Stimulated activated CD4-positive, alpha-beta T cell treated with anti-CD3 and anti-CD28 coated beads, Interleukin-1b, Interleukin-23, amount 100 ng/mL, for 48 hours (primary cell): ENCODE results near the gene SMIM35.
"Not testable (repeated sequence)": the region's sequence is repeated elsewhere in the genome, so short reads cannot be mapped to it uniquely, and the experiment has no call there.

Experiments used
- DNase-seq: peaks from one replicate; pipeline ENCODE4 v3.0.0-alpha.2; 2020

The SMIM35 gene

GRCh38 chr11:117978291-117978910 lies 108.4 kb downstream of the SMIM35 start:
- DNase-seq: not testable (repeated sequence)

GRCh38 chr11:117977612-117978264 lies 109.0 kb downstream of the SMIM35 start:
- not testable (repeated sequence) for DNase-seq

- no peak for DNase-seq
Measured at GRCh38 chr11:117977029-117977428, 109.7 kb downstream of the SMIM35 start.

GRCh38 chr11:117976445-117976844 lies 110.3 kb downstream of the SMIM35 start:
- no peak for DNase-seq

GRCh38 chr11:117973503-117973860 lies 113.3 kb downstream of the SMIM35 start:
- no peak for DNase-seq

- DNase-seq: no peak
Measured at GRCh38 chr11:117972629-117973502, 113.9 kb downstream of the SMIM35 start.

- no peak for DNase-seq
Measured at GRCh38 chr11:117972044-117972443, 114.7 kb downstream of the SMIM35 start.

GRCh38 chr11:117970400-117971024 lies 116.3 kb downstream of the SMIM35 start:
- DNase-seq: peak; percentile 44

GRCh38 chr11:117969160-117969991 lies 117.4 kb downstream of the SMIM35 start:
- no peak for DNase-seq

- DNase-seq: no peak
Measured at GRCh38 chr11:117966908-117967307, 119.9 kb downstream of the SMIM35 start.

- no peak for DNase-seq
Measured at GRCh38 chr11:117962826-117963225, 123.9 kb downstream of the SMIM35 start.

- no peak for DNase-seq
Measured at GRCh38 chr11:117961896-117962295, 124.9 kb downstream of the SMIM35 start.

GRCh38 chr11:117960406-117960805 lies 126.4 kb downstream of the SMIM35 start:
- no peak for DNase-seq

GRCh38 chr11:117959438-117960149 lies 127.2 kb downstream of the SMIM35 start:
- no peak for DNase-seq

- no peak for DNase-seq
Measured at GRCh38 chr11:117958949-117959348, 127.8 kb downstream of the SMIM35 start.
